ENCODE measurements around the gene PLA2G4B. TPM values are rescaled to one million over a fixed set of nuclear protein-coding genes. Genes with fewer than 3 reads are reported as not detected.

The PLA2G4B gene
- total and polyA plus RNA-seq, 2 experiments from 2014 or later, result 1.4 to 1.6 TPM

- Histone ChIP-seq H3K9ac (peak overlapping the region; percentile 58), H3K79me2 (ENCODE audit: insufficient read depth) (peaks cover 94% of the 10 kb centered on the region), H2AFZ (peak overlapping the region; percentile 44; the same call in 1 of the 2 replicates), H3K27me3 (replicated peaks; ENCODE audit: insufficient read depth) (no peaks in the 10 kb centered on the region), H3K36me3 (ENCODE audit: low read depth) (no peaks in the 10 kb centered on the region), H3F3A (ENCODE audit: insufficient read depth) (peaks cover 39% of the 10 kb centered on the region), H3K4me3 (peak overlapping the region; percentile 21), H3K9me2 (ENCODE audit: insufficient read depth) (no peaks in the 10 kb centered on the region), H3K27ac (peak overlapping the region; percentile 87), H3K9me3 (ENCODE audit: low read depth) (no peaks in the 10 kb centered on the region), H3K4me1 (ENCODE audit: insufficient read depth) (peaks cover 40% of the 10 kb centered on the region), H4K20me1 (ENCODE audit: insufficient read depth) (no peaks in the 10 kb centered on the region), H3K4me2 (ENCODE audit: unreplicated experiment) (peak overlapping the region; percentile 72)
- 55 to 62% methylated on average over 5 of the region's 5 CpGs for WGBS, 2 experiments (ENCODE audit: low coverage in 1 of 2, low lambda C conversion rate in 2 of 2, missing lambda C conversion rate in 2 of 2)
- peak; percentile 76 for DNase-seq
- in situ Hi-C loops (cut with MboI), result no loop called here
- no peak for TF ChIP-seq EZH2phosphoT487 (IDR thresholded peaks at IDR 0.05; ENCODE audit: insufficient read depth, low read depth)
- TF ChIP-seq EZH2 (IDR thresholded peaks at IDR 0.05; ENCODE audit: insufficient read depth, poor library complexity, severe bottlenecking), result no peak
These were observed 47.7 kb upstream of the PLA2G4B start for GRCh38 chr15:41790756-41791546.

- peak; percentile 40 for DNase-seq
- Histone ChIP-seq H2AFZ (peak overlapping the region; percentile 44; the same call in 1 of the 2 replicates), H3K4me2 (ENCODE audit: unreplicated experiment) (peak overlapping the region; percentile 72), H3K27me3 (replicated peaks; ENCODE audit: insufficient read depth) (no peaks in the 10 kb centered on the region), H3K36me3 (ENCODE audit: low read depth) (no peaks in the 10 kb centered on the region), H4K20me1 (ENCODE audit: insufficient read depth) (no peaks in the 10 kb centered on the region), H3K4me1 (ENCODE audit: insufficient read depth) (peaks cover 46% of the 10 kb centered on the region), H3K9me3 (ENCODE audit: low read depth) (no peaks in the 10 kb centered on the region), H3K4me3 (peak overlapping the region; percentile 21; the same call in 1 of the 2 replicates), H3K27ac (peak overlapping the region; percentile 87), H3K79me2 (ENCODE audit: insufficient read depth) (peaks cover 91% of the 10 kb centered on the region), H3K9me2 (ENCODE audit: insufficient read depth) (no peaks in the 10 kb centered on the region), H3F3A (ENCODE audit: insufficient read depth) (peaks cover 45% of the 10 kb centered on the region), H3K9ac (peak overlapping the region; percentile 58)
- WGBS, 2 experiments (ENCODE audit: low coverage in 1 of 2, low lambda C conversion rate in 2 of 2, missing lambda C conversion rate in 2 of 2), result 90 to 93% methylated on average over 4 of the region's 4 CpGs
- in situ Hi-C loops (cut with MboI), result no loop called here
- TF ChIP-seq EZH2phosphoT487 (IDR thresholded peaks at IDR 0.05; ENCODE audit: insufficient read depth, low read depth) (no peak), EZH2 (IDR thresholded peaks at IDR 0.05; ENCODE audit: insufficient read depth, poor library complexity, severe bottlenecking) (no peak)
These were observed 47.1 kb upstream of the PLA2G4B start for GRCh38 chr15:41791547-41791937.

GRCh38 chr15:41792000-41792637 lies 46.5 kb upstream of the PLA2G4B start:
- no peaks in the 10 kb centered on the region for H4K20me1 ChIP-seq (ENCODE audit: insufficient read depth)
- TF ChIP-seq EZH2phosphoT487 (IDR thresholded peaks at IDR 0.05; ENCODE audit: insufficient read depth, low read depth), result no peak
- H2AFZ ChIP-seq, result no peak overlapping the region
- H3K36me3 ChIP-seq (ENCODE audit: low read depth), result no peaks in the 10 kb centered on the region
- peak overlapping the region; percentile 72 for H3K4me2 ChIP-seq (ENCODE audit: unreplicated experiment)
- in situ Hi-C loops (cut with MboI), result no loop called here
- H3K9me2 ChIP-seq (ENCODE audit: insufficient read depth), result no peaks in the 10 kb centered on the region
- no peak overlapping the region for H3K4me3 ChIP-seq
- no peak overlapping the region for H3K9ac ChIP-seq
- H3F3A ChIP-seq (ENCODE audit: insufficient read depth), result peaks cover 51% of the 10 kb centered on the region
- WGBS, 2 experiments (ENCODE audit: low coverage in 1 of 2, low lambda C conversion rate in 2 of 2, missing lambda C conversion rate in 2 of 2), result 74 to 82% methylated on average over 3 to 5 of the region's 5 CpGs
- no peaks in the 10 kb centered on the region for H3K9me3 ChIP-seq (ENCODE audit: low read depth)
- no peaks in the 10 kb centered on the region for H3K27me3 ChIP-seq (replicated peaks; ENCODE audit: insufficient read depth)
- peak overlapping the region; percentile 87 for H3K27ac ChIP-seq
- H3K79me2 ChIP-seq (ENCODE audit: insufficient read depth), result peaks cover 89% of the 10 kb centered on the region
- no peak for DNase-seq
- peaks cover 52% of the 10 kb centered on the region for H3K4me1 ChIP-seq (ENCODE audit: insufficient read depth)

GRCh38 chr15:41794081-41794480 lies 44.6 kb upstream of the PLA2G4B start:
- H3K9me3 ChIP-seq (ENCODE audit: low read depth), result no peaks in the 10 kb centered on the region
- no peaks in the 10 kb centered on the region for H3K27me3 ChIP-seq (replicated peaks; ENCODE audit: insufficient read depth)
- H4K20me1 ChIP-seq (ENCODE audit: insufficient read depth), result no peaks in the 10 kb centered on the region
- H3K4me3 ChIP-seq, result no peak overlapping the region; the same call in 1 of the 2 replicates
- H3K79me2 ChIP-seq (ENCODE audit: insufficient read depth), result peaks cover 87% of the 10 kb centered on the region
- no peaks in the 10 kb centered on the region for H3K36me3 ChIP-seq (ENCODE audit: low read depth)
- no peak for TF ChIP-seq EZH2 (IDR thresholded peaks at IDR 0.05; ENCODE audit: insufficient read depth, poor library complexity, severe bottlenecking)
- TF ChIP-seq EZH2phosphoT487 (IDR thresholded peaks at IDR 0.05; ENCODE audit: insufficient read depth, low read depth), result no peak
- H2AFZ ChIP-seq, result no peak overlapping the region
- peak overlapping the region; percentile 41 for H3K9ac ChIP-seq
- in situ Hi-C loops (cut with MboI), result no loop called here
- H3F3A ChIP-seq (ENCODE audit: insufficient read depth), result peaks cover 55% of the 10 kb centered on the region
- DNase-seq, result peak; percentile 82
- H3K4me2 ChIP-seq (ENCODE audit: unreplicated experiment), result peak overlapping the region; percentile 2
- H3K4me1 ChIP-seq (ENCODE audit: insufficient read depth), result peaks cover 63% of the 10 kb centered on the region
- no peaks in the 10 kb centered on the region for H3K9me2 ChIP-seq (ENCODE audit: insufficient read depth)
- WGBS, 2 experiments (ENCODE audit: low coverage in 1 of 2, low lambda C conversion rate in 2 of 2, missing lambda C conversion rate in 2 of 2), result 18 to 21% methylated on average over 4 of the region's 4 CpGs
- H3K27ac ChIP-seq, result peak overlapping the region; percentile 76
